ACHN (cell line): ENCODE data around the gene UBP1.
"Not testable (repeated sequence)": the region's sequence is repeated elsewhere in the genome, so short reads cannot be mapped to it uniquely, and the experiment has no call there.

ENCODE experiments used
- DNase-seq: peaks from one replicate; pipeline ENCODE4 v3.0.0-alpha.2; 2015
- in situ Hi-C: cut with HindIII; loops from 2 replicates; pipeline ENCODE4 v1.10.0; 2017; ENCODE audit warnings: low sequenced_read_pairs, low pct_ligation_motif_present, low pct_unique_long_range_greater_than_20kb

Gene UBP1

GRCh38 chr3:33363113-33363800, 76.9 kb downstream of the UBP1 start:
- in situ Hi-C loops = no loop called here
- no peak for DNase-seq

DNA sequence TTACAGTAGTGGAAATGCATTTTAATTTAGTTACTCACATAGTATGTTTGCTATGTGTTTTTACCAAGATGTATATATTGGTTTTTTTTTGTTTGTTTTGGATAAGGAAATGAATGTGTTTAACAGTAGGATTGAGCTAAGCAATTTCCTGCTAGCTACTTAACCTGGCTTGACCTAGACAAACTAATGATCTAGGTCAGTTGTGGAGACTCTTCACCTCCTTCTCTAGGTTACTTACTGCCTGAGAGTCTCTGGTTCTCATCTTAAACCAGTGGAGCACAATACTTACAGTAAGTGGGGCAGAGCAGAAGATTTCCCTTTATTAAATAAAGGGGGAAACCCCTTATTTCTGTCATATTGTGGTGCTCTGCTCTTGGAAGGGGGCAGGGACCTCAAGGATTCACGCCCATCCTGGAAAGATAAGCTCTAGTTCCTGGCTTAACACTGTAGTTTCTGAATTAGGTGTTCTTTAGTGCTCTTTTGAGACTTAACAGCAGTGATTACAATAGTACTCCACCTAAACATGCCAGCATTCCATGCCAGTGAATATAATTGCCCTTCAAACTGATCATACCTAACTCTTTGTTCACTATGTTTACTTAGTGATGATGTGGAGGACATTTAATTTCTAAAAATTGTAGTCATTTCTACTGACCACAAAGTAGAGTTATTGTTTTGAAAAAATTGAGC, 79.9 kb downstream of the UBP1 start:
- DNase-seq = no peak

DNA sequence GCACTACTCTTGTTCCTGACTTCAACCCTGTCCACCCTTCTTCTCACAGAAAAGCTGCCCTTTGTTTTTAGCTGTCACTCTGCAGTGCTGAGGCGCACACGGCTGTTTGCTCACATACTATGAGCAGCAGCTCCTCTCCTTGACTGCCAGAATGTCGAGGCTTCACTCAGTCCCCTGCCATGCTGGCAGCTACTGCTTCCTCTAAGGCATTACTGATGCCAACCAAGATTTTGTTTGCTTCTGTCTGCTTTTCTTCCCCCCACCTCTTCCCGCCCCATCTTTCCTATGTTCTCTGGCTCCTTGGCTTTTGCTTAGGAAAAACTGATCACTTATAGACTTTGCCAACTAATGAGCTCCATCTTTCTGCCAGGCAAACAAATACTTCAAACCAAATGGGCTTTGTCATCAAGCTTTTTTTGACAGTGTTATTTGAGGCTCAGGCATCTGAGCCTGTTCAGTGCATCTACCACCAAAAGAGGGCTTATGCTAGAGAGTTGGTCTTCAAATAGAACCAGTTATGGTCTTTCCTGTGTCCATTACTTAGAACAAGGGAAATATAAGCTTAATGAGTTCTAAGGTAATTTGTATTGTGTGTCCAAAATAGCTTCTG, 81.9 kb downstream of the UBP1 start:
- in situ Hi-C loops = no loop called here
- DNase-seq = no peak

More for the DNA sequence above, 79.9 kb downstream of the UBP1 start:
- in situ Hi-C loops = no loop called here

- no peak for DNase-seq
- in situ Hi-C loops = no loop called here
These were observed 84.6 kb downstream of the UBP1 start for GRCh38 chr3:33355611-33356010.

- no peak for DNase-seq
- in situ Hi-C loops = no loop called here
These were observed 100.4 kb downstream of the UBP1 start for GRCh38 chr3:33339758-33340157.

DNA sequence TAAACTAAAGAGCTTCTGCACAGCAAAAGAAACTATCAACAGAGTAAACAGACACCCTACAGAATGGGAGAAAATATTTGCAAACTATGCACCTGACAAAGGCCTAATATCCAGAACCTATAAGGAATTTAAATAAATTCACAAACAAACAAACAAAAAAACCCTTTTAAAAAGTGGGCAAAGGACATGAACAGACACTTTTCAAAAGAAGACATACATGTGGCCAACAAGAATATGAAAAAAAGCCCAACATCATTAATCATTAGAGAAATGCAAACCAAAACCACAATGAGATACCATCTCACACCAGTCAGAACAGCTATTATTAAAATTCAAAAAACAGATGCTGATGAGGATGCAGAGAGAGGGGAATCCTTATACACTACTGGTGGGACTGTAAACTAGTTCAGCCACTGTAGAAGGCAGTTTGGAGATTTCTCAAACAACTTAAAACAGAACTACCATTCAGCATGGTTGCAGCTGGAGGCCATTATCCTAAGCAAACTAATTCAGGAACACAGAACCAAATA, 101.2 kb downstream of the UBP1 start:
- DNase-seq, in situ Hi-C loops: not testable (repeated sequence)
